Retinal pigment epithelial cell (primary cell): ENCODE results near the gene FAM118A.
A peak's percentile ranks its signal among the peaks of the same experiment; 100 is the strongest.
"Not testable (repeated sequence)": the region's sequence is repeated elsewhere in the genome, so short reads cannot be mapped to it uniquely, and the experiment has no call there.

Experiments used
- DNase-seq: peaks from one replicate; pipeline ENCODE4 v3.0.0-alpha.2; 2010; ENCODE audit warnings: low read depth
- H3K4me3 ChIP-seq: 2 replicates; pipeline ENCODE4 v1.5.1; 2011; ENCODE audit warnings: mild to moderate bottlenecking, low read length, control low read depth, moderate library complexity
- TF ChIP-seq, protein P1 (sequence below): conservative IDR thresholded peaks from 2 replicates; pipeline ENCODE4 v1.5.1; 2011; ENCODE audit warnings: low read depth, low read length, control low read depth, inconsistent platforms

The FAM118A gene

DNA sequence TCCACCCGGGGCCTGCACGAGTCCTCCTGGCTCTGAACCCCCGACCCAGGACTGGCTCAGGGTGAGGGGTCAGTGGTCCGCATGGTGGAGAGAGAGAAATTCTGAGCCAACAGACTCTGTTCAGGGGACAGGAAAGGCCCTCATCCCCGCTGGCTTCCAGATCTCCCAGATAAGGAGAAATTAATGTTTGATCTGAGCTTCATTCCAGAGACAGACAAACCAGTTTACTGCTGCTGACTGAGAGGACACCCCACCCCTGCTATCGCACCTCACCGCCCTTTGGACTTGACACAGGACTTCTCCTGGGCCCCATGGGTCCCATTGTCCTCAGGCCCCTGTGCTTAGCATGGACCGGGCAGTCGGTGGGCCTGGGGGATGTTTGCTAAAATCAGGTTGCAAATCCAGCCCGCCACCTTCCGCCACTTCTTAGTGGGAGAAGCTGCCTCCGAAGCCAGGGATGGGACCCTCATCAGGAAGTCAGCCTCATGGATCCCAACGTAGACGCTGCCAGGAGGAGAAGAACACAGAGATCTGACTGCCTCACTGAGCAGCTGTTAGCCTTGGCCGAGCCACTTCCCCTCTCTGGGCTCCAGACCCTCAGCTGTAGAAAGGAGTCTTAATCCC is 36.2 kb upstream of the FAM118A start:
- no peak for DNase-seq
- TF ChIP-seq, protein P1, sequence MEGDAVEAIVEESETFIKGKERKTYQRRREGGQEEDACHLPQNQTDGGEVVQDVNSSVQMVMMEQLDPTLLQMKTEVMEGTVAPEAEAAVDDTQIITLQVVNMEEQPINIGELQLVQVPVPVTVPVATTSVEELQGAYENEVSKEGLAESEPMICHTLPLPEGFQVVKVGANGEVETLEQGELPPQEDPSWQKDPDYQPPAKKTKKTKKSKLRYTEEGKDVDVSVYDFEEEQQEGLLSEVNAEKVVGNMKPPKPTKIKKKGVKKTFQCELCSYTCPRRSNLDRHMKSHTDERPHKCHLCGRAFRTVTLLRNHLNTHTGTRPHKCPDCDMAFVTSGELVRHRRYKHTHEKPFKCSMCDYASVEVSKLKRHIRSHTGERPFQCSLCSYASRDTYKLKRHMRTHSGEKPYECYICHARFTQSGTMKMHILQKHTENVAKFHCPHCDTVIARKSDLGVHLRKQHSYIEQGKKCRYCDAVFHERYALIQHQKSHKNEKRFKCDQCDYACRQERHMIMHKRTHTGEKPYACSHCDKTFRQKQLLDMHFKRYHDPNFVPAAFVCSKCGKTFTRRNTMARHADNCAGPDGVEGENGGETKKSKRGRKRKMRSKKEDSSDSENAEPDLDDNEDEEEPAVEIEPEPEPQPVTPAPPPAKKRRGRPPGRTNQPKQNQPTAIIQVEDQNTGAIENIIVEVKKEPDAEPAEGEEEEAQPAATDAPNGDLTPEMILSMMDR: no peak
- no peak overlapping the region for H3K4me3 ChIP-seq

DNA sequence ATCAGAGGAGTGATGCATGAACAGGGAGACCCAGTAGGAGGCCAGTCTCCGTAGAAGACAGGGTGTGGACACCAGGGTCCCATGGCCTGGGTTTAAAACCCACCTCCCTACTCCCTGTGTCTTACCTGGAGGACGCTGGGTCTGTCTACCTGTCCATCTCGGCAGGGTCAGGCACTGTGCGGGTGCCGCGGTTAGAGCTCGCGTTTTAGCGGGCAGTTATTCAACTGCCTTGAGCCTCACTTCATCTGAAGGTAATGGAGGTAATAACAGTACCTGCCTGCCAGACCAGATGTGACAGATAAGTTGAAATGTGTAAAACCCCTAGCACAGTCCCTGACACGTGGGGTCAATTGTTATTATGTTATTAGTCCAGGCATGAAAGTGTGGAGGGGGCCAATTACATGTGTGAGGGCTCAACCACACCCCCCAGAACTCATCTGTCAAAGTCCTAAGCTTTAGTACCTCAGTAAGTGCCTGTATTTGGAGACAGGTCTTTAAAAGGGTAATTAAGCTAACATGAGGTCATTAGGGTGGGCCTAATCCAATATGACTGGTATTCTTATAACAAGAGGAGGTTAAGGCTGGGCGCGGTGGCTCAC is 33.1 kb upstream of the FAM118A start:
- TF ChIP-seq, protein P1: no peak
- DNase-seq: no peak
- no peak overlapping the region for H3K4me3 ChIP-seq

DNA sequence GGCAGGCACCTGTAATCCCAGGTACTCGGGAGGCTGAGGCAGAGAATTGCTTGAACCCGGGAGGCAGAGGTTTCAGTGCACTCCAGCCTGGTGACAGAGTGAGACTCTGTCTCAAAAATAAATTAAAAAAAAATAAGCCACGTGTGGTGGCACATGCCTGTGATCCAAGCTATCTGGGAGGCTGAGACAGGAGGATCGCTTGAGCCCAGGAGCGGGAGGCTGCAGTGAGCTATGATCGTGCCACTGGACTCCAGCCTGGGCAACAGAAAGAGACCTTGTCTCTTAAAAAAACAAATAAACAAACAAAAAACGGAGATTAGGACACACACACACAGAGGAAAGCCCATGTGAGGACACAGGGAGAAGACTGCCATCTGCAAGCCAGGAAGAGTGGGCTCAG is 32.0 kb upstream of the FAM118A start:
- not testable (repeated sequence) for DNase-seq, H3K4me3 ChIP-seq

DNA sequence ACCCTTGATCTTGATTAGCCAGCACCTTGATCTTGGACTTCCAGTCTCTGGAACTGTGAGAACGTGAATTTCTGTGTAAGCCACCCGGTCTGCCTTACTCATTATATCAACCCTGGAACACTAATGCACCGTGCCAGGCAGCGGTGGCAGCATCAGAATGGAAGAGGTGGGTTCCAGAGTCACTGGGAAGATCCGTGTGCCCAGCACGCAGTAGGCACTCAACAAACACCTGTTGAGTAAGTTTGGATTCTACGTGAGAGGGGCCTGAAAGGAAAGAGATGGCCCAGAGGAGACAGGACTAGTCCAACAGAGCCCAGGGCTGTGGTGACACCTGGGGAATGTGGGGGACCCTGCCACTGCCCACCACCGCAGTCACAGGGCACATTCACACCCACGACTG is 31.6 kb upstream of the FAM118A start:
- DNase-seq: no peak
- TF ChIP-seq, protein P1: no peak
- H3K4me3 ChIP-seq: no peak overlapping the region

DNA sequence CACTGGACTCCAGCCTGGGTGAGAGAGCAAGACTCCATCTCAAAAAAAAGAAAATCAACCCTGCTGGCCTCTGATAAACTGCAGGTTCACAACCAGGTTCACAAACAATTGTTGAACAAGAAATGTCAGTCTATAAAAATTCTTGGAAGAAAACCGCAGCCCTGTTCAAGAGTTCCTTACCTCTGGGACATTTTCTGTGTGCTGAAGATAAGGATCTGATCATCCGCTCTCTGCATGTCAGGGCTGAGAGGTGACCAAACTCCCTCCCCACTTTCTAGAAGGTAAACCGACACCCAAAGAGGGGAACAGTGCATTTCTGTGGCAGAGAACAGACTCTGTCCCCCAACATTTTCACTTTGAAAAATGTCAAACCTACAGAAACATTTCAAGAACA is 29.1 kb upstream of the FAM118A start:
- TF ChIP-seq, protein P1: no peak
- H3K4me3 ChIP-seq: no peak overlapping the region
- no peak for DNase-seq

DNA sequence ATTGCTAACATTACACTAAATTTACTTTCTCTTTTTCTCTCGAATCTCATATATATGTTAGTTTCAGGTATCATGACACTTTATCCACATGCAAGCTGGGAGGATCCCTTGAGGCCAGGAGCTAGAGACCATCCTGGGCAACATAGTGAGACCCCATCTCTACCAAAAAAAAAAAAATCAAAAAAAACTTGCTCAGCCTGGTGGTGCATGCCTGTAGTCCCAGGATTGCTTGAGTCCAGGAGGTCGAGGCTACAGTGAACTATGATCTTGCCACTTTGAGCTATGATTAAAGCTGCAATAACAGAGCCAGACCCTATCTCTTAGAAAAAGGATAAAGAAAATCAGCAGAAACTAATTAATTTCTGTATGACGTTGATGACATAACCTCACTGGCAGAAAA is 28.7 kb upstream of the FAM118A start:
- no peak overlapping the region for H3K4me3 ChIP-seq
- no peak for DNase-seq
- TF ChIP-seq, protein P1: no peak

DNA sequence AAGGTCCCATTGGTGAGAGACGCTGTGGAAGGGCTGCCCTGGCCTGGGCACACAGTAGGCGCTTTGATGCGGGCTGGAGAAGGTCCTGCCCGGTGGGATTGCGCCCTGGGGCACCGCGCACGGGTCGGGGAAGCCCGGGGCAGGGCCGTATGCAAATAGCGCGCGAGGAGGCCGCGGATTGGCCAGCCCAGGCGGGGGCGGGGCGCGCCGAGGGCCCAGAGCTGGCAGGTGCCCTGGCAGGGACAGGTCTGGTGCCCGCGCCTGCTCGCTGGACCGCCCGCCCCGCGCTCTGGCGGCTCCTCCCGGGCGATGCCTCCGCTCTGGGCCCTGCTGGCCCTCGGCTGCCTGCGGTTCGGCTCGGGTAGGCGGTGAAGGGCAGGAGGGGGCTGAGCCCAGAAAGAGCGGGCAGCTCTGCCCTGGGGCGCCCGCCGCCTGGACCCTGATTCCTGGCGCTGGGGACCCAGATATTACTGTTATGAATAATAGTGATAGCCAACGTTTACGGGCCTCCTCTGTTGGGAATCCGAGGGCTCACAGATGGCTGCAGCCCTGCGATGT is 24.9 kb upstream of the FAM118A start, which contains the start of gene UPK3A:
Gene UPK3A (plus strand): TSS at position 245 of the 558 bp plus-strand sequence. CDS start 65 bp downstream, at position 310.
- H3K4me3 ChIP-seq: peak within 1 kb of the TSS; percentile 30
- DNase-seq: no peak
- TF ChIP-seq, protein P1: no peak
